ENCODE measurements around the gene IGF2BP2.
A peak's percentile ranks its signal among the peaks of the same experiment; 100 is the strongest.

The IGF2BP2 gene

GRCh38 chr3:185737740-185738680, 86.8 kb downstream of the IGF2BP2 start:
- TF ChIP-seq POLR2A (IDR thresholded peaks at IDR 0.05; ENCODE audit: extremely low read depth, insufficient read length) = no peak
- TF ChIP-seq CTCF (IDR thresholded peaks at IDR 0.05; ENCODE audit: low read depth, low read length) = no peak
- TF ChIP-seq MYC (IDR thresholded peaks at IDR 0.05; ENCODE audit: low read depth, low read length) = no peak
- no peak for TF ChIP-seq MAX (IDR thresholded peaks at IDR 0.05; ENCODE audit: low read depth, low read length)
- DNase-seq (ENCODE audit: low read depth) = no peak
- no peak overlapping the region for H3K4me3 ChIP-seq (ENCODE audit: low read depth, low read length)

GRCh38 chr3:185737020-185737419, 87.8 kb downstream of the IGF2BP2 start:
- H3K4me3 ChIP-seq (ENCODE audit: low read depth, low read length) = no peak overlapping the region
- DNase-seq (ENCODE audit: low read depth) = no peak
- TF ChIP-seq POLR2A (IDR thresholded peaks at IDR 0.05; ENCODE audit: extremely low read depth, insufficient read length) (no peak), CTCF (IDR thresholded peaks at IDR 0.05; ENCODE audit: low read depth, low read length) (no peak), MAX (IDR thresholded peaks at IDR 0.05; ENCODE audit: low read depth, low read length) (no peak), MYC (IDR thresholded peaks at IDR 0.05; ENCODE audit: low read depth, low read length) (no peak)

- TF ChIP-seq CTCF (IDR thresholded peaks at IDR 0.05; ENCODE audit: low read depth, low read length) (no peak), POLR2A (IDR thresholded peaks at IDR 0.05; ENCODE audit: extremely low read depth, insufficient read length) (no peak), MYC (IDR thresholded peaks at IDR 0.05; ENCODE audit: low read depth, low read length) (no peak), MAX (IDR thresholded peaks at IDR 0.05; ENCODE audit: low read depth, low read length) (no peak)
- H3K4me3 ChIP-seq (ENCODE audit: low read depth, low read length) = no peak overlapping the region
- no peak for DNase-seq (ENCODE audit: low read depth)
Measured at GRCh38 chr3:185734725-185735096, 90.1 kb downstream of the IGF2BP2 start.

GRCh38 chr3:185733980-185734724, 90.7 kb downstream of the IGF2BP2 start:
- TF ChIP-seq POLR2A (IDR thresholded peaks at IDR 0.05; ENCODE audit: extremely low read depth, insufficient read length) (no peak), CTCF (IDR thresholded peaks at IDR 0.05; ENCODE audit: low read depth, low read length) (peak; percentile 55)
- peak; percentile 73 for DNase-seq (ENCODE audit: low read depth)

GRCh38 chr3:185732782-185733181, 92.1 kb downstream of the IGF2BP2 start:
- DNase-seq (ENCODE audit: low read depth) = no peak
- no peak overlapping the region for H3K4me3 ChIP-seq (ENCODE audit: low read depth, low read length)
- no peak for TF ChIP-seq MAX (IDR thresholded peaks at IDR 0.05; ENCODE audit: low read depth, low read length)
- no peak for TF ChIP-seq MYC (IDR thresholded peaks at IDR 0.05; ENCODE audit: low read depth, low read length)
- no peak for TF ChIP-seq CTCF (IDR thresholded peaks at IDR 0.05; ENCODE audit: low read depth, low read length)
- TF ChIP-seq POLR2A (IDR thresholded peaks at IDR 0.05; ENCODE audit: extremely low read depth, insufficient read length) = no peak

More at GRCh38 chr3:185733980-185734724, 90.7 kb downstream of the IGF2BP2 start:
- no peak overlapping the region for H3K4me3 ChIP-seq (ENCODE audit: low read depth, low read length)
